Stimulated activated CD8-positive, alpha-beta memory T cell treated with anti-CD3 and anti-CD28 coated beads, Interleukin-15, amount 100 ng/mL, for 48 hours (primary cell): Measurements from ENCODE around the gene OR5B17.
"Not testable (repeated sequence)": the region's sequence is repeated elsewhere in the genome, so short reads cannot be mapped to it uniquely, and the experiment has no call there.

Experiments used
- DNase-seq, 2 donors: peaks; one replicate each; pipeline ENCODE4 v3.0.0-alpha.2; 2020; ENCODE audit warnings: low read depth in 2 of 2

The OR5B17 gene

GRCh38 chr11:58358969-58359368, at the start of gene OR5B17:
TSS of gene OR5B17 (minus strand) at chr11:58359069. CDS start at chr11:58359069, 0 bp downstream.
- DNase-seq, result no peak

- no peak for DNase-seq
Measured at GRCh38 chr11:58406774-58407173, 47.9 kb upstream of the OR5B17 start, which contains the start of gene OR5B3. TSS of gene OR5B3 (minus strand) at chr11:58406874. CDS start at chr11:58403409, 3,465 bp downstream.

GRCh38 chr11:58399622-58400021, 40.8 kb upstream of the OR5B17 start:
- DNase-seq, result not testable (repeated sequence)

GRCh38 chr11:58395581-58395980, 36.7 kb upstream of the OR5B17 start:
- no peak for DNase-seq

GRCh38 chr11:58394195-58394594, 35.3 kb upstream of the OR5B17 start:
- no peak for DNase-seq

- no peak for DNase-seq
Measured at GRCh38 chr11:58392746-58393145, 33.9 kb upstream of the OR5B17 start.

GRCh38 chr11:58391879-58392278, 33.0 kb upstream of the OR5B17 start:
- no peak for DNase-seq

GRCh38 chr11:58390551-58391063, 31.7 kb upstream of the OR5B17 start:
- DNase-seq, result no peak

- DNase-seq, result no peak
Measured at GRCh38 chr11:58354727-58355126, 4.1 kb downstream of the OR5B17 start.

GRCh38 chr11:58345204-58345603, 13.7 kb downstream of the OR5B17 start:
- DNase-seq, result no peak

GRCh38 chr11:58334708-58335107, 24.2 kb downstream of the OR5B17 start:
- DNase-seq, result no peak

GRCh38 chr11:58330861-58331260, 28.0 kb downstream of the OR5B17 start:
- no peak for DNase-seq

- DNase-seq, result no peak
Measured at GRCh38 chr11:58318532-58318931, 40.3 kb downstream of the OR5B17 start.

- no peak for DNase-seq
Measured at GRCh38 chr11:58316142-58316541, 42.7 kb downstream of the OR5B17 start.
